HG02759 (cell line): ENCODE results near the gene RIMS3.
"Not testable (repeated sequence)": the region's sequence is repeated elsewhere in the genome, so short reads cannot be mapped to it uniquely, and the experiment has no call there.

Experiments
- ATAC-seq: cut with Tn5 transposase; IDR thresholded peaks from one replicate; pipeline ENCODE4 v1.9.1; 2021; ENCODE audit warnings: mild to moderate bottlenecking, moderate library complexity; ENCODE audit not compliant: unreplicated experiment

RIMS3 gene

GRCh38 chr1:40633523-40633922 is 32.0 kb downstream of the RIMS3 start:
- ATAC-seq = no peak

DNA sequence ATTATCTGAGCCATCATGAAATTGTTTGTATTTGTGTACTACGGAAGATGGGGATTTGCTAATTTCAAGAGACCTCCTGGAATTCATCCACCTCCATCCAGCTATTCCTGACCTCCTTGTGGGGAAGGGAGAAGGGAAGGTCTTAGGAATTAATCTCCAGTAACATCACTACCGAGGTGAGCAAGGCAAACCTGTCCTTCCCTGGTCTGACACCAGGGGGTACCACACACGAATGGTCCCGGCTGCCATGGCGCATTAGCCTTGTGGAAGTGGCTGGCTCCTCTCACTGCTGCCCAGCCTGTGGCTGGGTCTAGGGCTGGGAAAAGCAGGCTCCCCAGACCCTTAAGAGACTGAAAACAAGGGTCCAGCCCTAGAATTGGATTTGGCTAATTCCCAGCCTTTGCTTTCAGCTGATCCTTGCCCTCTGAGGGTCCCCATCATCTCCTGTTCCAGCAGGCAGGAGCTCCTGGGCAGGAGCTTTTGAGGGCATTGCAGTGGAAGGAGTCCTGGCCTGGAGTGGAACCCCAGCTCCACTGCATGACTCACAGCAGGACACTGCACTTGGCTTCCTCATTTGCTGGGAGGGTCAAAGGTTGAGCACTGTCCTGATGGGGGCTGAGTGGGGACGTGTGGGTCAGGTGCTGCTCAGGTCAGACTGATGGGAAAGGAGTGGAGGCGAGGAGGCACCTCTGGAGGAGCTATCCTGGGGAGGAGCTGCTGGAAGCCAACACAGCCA is 34.8 kb downstream of the RIMS3 start:
- ATAC-seq = no peak

DNA sequence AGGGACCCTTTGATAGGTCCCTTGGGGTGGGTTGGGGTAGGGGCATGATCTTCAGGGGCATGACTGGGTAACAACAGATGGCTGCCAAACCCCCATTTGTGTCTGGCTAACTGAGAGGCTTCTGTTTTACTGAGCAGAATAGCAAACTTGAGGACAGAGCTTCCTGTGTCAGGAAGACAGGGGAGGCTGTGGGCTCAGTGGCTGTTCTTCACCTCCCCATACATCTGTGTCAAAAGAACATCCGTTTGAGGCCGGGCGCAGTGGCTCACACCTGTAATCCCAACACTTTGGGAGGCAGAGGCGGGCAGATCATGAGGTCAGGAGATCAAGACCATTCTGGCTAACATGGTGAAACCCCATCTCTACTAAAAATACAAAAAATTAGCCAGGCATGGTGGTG is 35.9 kb downstream of the RIMS3 start:
- not testable (repeated sequence) for ATAC-seq

GRCh38 chr1:40628903-40629292 is 36.6 kb downstream of the RIMS3 start:
- ATAC-seq = no peak

DNA sequence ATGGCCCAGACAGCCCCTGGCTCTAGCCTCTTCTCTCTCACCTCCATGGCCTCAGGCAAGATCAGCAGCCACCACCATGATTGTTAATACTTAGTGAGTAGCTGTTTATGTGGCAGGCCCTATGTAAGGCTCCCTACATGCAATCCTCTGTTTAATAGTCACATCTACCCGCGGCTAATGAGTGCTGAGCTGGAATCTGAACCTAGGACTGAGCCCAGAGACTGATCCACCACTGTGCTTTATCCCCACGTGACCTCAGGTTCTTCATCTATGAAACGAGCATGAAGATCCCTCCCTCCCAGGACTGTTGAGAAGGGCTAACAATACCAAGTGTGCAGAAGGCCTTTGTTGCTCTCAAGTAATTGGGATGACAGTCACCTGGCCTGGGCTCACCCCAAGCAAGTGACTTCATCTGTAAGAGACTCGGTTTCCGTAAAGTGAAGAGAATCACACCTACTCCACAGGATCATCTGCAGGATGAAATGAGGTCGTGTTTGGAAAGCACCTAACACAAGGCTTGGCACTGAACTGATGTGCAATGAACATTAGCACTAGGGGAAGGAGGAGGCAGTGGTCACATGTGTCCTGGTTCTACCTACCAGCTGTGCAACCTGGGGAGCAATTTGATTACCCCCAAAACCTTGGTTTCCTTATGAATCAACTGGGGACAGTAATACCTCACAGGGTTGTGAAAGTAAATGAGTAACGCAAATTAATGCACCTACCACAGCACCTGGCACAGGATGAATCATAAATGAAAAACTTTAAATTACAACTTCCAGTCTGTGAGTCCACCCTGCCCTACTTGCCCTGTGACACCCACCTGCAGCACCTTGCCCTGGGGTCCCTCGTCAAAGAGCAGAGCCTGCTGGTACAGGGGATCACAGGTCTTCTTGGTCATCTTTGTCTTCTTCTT is 37.2 kb downstream of the RIMS3 start:
- peak; percentile 64 for ATAC-seq

- ATAC-seq = no peak
Observed at GRCh38 chr1:40626383-40626770, 39.1 kb downstream of the RIMS3 start.

DNA sequence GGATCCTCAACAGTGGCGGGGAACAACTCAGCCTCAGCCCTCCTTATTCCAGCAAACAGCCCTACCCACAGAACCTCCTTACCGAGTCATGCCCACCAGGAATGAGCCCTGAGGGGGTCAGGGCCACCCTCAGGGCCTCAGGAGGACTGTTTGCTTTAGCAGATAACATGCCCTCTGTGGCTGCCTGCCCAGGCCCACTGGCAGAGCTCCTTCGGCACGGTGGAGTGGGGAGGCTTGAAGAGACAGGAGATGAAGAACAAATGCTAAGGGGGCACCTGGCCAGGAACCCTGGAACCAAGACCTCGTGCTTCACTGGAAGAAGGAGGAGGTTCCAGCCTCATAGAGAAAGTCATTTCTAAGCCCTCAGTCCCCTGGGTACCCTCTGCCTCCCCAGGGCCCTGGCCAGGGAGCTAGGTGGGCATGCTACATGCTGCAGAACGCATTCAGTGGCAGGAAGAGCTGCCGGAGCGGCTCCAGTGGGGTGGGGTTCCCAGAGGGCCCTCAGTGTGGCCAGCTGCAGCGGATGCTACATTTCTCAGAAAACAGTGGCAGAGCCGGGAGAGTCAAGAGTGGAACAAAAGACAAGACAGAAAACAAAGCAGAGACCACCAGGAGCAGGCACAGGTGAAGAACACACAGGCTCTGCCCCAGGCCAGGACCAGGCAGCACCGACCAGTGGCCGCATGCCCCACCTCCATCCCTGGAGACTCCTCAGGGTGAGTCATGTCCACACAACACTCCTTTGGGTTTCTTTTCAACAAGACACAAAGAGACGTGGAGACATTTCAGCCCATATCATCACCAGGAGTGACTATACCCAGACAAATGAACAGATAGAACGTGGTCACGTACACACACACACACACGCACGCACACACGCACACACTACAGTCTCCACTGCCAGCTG is 39.8 kb downstream of the RIMS3 start:
- ATAC-seq = no peak

DNA sequence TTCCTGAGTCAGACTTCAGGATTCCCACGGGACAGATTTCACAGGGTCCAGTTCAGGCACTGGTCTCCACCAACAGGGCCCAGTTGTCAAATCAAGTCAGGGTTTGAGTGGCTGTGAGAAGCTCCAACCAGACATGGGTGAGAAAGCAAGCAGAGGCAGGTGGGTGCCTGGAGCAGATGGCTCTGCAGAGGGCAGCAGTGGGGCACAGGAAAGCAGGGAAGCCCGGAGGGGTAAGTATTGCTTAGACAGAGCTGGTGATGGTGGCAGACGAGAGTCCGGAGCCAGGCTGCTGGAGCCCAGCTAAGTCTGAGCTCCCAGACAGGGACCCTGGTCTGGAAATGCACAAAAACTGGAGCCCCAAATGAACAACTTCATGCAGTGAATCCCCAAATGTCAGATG is 40.4 kb downstream of the RIMS3 start:
- ATAC-seq = no peak

GRCh38 chr1:40622936-40623629 is 42.4 kb downstream of the RIMS3 start:
- no peak for ATAC-seq

DNA sequence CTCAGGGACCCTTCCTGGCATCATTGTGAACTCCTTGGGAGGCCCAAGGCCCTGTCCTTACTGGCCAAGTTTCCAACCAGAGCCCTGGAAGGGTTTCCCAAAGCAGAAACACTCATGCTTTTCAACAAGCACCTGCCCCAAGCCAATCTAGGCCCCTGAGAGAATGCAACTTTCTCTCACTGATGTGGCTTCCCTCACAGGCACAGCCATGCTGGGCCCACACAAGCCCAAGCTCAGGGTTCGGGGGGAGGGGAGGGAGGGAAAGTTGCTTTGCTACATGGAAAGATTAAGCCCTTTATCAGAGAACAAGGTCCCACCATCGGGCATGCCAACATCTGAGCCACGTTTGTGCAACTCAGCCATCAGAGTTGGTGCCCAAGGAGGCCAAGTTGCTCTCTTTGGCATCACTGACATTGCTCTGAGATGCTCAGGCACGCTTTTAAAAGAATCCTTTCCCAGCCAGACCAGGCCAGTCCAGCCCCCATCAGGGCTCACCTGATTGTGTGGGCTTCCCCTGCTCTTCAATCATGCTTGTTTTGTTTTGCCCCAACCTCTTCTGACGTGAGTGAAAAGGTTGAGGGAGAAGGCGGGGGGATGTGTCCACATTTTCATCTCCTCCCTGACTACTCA is 43.5 kb downstream of the RIMS3 start:
- no peak for ATAC-seq

DNA sequence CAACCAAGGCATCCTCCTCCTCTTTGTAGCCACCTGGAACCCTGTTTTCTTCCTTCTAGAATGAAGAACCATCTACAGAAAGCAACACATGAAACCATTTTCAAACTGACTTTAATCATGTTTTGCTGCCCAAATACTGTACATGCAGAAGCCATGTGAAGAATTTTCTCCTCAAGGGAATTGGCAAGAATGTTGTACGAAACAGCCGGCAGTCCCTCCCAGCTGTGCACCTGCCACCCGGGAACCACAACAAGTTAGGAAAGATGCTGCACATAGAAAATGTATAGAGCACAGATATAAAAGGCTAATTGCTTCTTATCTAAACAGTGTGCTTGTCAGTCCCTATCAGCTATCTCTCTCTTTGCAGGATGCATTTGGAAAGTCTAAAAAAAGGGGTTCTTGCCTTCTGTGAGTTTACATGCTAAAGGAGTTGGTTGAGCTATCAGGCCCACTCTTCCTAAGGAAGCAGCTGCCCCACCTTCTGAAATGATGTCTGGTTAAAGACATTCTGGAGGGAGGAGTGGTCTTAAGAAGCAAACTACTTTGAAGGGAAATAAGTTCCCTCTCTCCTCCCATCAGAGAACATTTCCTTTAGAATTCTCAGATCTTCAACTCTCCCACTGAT is 44.8 kb downstream of the RIMS3 start:
- ATAC-seq = no peak

DNA sequence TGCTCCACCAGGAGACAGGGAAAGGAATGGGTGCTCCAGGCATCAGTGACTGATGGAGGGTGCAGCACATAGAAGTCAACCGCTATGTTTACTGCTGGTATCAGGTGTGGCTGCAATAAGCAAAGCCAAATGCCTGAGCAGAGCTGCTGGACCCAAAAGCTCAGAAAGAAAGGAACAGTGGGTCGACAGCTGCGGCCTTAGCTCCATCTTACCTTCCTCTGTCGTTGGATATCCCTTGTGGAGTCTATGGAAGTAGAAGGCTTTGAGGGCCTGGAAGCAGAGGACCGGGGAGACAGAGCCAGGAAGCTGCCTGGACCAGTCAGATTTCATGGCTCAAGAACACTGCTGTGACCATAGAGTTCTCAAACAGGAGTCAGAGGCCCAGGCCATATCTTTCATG is 45.3 kb downstream of the RIMS3 start:
- no peak for ATAC-seq

DNA sequence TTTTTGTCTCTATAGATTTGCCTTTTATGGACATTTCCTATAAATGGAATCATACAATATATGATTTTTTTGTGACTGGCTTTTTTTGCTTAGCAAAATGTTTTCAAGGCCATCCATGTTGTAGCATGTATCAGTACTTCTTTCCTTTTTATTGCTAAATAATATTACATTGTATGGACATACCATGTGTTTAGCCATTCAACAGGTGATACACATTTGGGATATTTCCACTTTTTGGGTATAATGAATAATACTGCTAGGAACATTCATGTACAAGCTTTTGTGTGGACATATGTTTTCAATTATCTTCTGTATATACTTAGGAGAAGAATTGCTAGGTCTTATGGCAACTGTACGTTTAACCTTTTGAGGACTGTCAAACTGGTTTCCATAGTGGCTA is 47.4 kb downstream of the RIMS3 start:
- no peak for ATAC-seq

DNA sequence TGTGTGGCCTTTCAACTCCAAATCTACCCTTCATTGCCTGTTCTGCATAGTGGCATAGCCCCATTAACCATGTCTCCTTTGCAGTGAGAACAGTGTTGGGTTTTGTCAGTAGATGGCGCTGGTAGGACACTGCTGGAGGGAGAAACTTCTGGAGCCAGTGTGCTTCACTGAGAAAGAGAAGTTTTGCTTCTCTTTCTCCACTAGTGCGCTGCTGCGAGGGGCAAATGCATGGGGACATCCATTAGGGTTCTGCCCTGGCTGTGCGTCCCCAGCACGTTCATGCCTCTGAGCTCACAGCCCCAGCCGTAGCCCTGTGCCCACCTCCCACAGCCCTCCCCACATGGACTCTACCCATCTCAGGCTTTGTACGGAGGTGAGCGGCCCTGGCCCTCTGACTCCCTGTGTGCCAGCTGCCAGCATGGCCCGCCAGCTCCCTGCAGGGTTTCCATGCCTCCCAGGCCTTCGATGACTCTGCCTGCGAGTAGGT is 53.1 kb downstream of the RIMS3 start:
- ATAC-seq = no peak

DNA sequence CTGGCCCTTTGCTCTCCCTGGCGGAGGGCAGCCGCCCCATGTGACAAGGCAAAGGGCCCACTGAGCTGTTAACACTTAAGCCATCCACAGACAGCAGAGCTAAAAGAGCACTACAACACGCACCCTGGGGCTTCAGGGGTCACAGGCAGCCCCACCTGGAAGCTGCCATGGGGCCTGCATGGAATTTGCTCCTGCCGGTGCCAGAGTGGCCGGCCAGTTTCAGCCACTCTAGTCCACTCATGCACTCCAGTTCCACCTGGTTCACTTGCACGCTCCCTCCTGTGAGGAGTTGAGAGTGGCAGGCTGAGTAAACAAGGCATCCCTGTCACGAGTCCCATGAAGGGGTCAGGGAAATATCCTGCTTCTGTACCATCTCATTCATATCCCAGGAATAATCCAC is 55.3 kb downstream of the RIMS3 start:
- ATAC-seq = no peak

- no peak for ATAC-seq
Observed at GRCh38 chr1:40607921-40608320, 57.6 kb downstream of the RIMS3 start.

- no peak for ATAC-seq
Observed at GRCh38 chr1:40606978-40607377, 58.5 kb downstream of the RIMS3 start.

DNA sequence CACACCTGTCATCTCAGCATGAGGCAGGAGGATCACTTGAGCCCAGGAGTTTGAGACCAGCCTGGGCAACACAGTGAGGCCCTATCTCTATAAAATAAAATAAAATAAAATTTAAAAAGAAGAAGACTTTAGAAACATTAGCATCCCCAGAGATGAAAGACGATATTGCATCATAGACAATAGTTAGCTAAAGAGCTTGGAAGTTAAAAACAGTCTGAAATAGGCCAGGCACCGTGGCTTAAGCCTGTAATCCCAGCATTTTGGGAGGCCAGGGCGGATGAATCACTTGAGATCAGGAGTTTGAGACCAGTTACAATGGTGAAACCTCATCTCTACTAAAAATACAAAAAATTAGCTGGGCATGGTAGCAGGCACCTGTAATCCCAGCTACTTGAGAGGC is 59.3 kb downstream of the RIMS3 start:
- no peak for ATAC-seq

DNA sequence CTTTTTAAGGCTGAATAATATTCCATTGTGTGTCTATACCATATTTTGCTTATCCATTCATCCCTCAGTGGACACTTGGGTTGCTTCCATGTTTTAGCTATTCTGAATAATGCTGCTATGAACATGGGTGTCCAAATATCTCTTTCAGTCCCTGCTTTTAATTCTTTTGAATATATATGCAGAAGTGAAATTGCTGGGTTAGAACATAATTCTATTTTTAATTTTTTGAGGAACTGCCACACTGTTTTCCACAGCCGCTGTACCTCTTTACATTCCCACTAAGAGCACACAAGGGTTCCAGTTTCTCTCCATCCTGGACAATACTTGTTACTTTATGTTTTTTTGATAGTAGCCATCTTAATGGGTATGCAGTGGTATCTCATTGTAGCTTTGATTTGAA is 65.6 kb downstream of the RIMS3 start:
- ATAC-seq = no peak

DNA sequence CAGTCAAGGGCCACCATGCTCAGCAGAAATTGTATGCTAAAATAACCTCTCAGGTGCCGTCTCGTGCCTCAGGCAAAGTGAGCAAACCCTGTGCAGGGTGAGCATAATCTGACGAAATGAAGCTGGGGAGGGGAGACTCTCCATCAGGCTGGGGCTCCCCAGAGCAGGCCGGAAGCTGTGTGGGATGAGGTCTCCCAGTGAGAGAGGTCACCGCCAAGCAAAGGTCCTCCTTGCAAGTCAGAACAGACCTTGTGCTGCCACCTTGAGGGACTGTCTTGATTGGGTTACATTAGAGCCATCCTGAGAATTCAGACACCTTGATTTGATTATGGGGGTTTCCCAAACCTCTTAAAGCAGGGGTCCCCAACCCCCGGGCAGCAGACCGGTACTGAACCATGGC is 69.9 kb downstream of the RIMS3 start:
- ATAC-seq = no peak
